ENCODE data around the gene ISCA1. TPM values are rescaled to one million over a fixed set of nuclear protein-coding genes. Genes with fewer than 3 reads are reported as not detected.

Gene ISCA1
- total and polyA plus RNA-seq, 8 donors = 24.1 to 47.0 (median 39.5) TPM

GRCh38 chr9:86274821-86275643, 7.3 kb downstream of the ISCA1 start:
- Histone ChIP-seq H3K36me3 (peaks cover 0 to 28% of the 10 kb centered on the region in 2 donors), H3K4me3 (no peak overlapping the region), H3K9me3 (no peaks in the 10 kb centered on the region), H3K27ac (no peak overlapping the region), H3K27me3 (no peaks in the 10 kb centered on the region), H3K4me1 (peaks cover 0 to 4% of the 10 kb centered on the region in 2 donors)
- DNase-seq (no peak), ATAC-seq (no peak)
- intact Hi-C loops (cut with DNase I) = no loop called here
- TF ChIP-seq CTCF (IDR thresholded peaks at IDR 0.05) = no peak

- ATAC-seq = no peak
- Histone ChIP-seq H3K9me3 (no peaks in the 10 kb centered on the region), H3K27ac (no peak overlapping the region), H3K36me3 (peaks cover 0 to 28% of the 10 kb centered on the region in 2 donors), H3K27me3 (no peaks in the 10 kb centered on the region), H3K4me3 (no peak overlapping the region), H3K4me1 (no peaks in the 10 kb centered on the region)
- TF ChIP-seq CTCF (IDR thresholded peaks at IDR 0.05) = no peak
- DNase-seq = no peak
- intact Hi-C loops (cut with DNase I) = no loop called here
These were observed 10.1 kb downstream of the ISCA1 start for GRCh38 chr9:86272221-86272620.

- DNase-seq = no peak
- no peak for ATAC-seq
- Histone ChIP-seq H3K27me3 (no peaks in the 10 kb centered on the region), H3K9me3 (no peaks in the 10 kb centered on the region), H3K27ac (no peak overlapping the region), H3K4me1 (no peaks in the 10 kb centered on the region), H3K36me3 (peaks cover 0 to 23% of the 10 kb centered on the region in 2 donors), H3K4me3 (no peak overlapping the region)
- intact Hi-C loops (cut with DNase I) = no loop called here
- TF ChIP-seq CTCF (IDR thresholded peaks at IDR 0.05) = no peak
These were observed 18.5 kb downstream of the ISCA1 start for GRCh38 chr9:86263876-86264275.

GRCh38 chr9:86262492-86262891, 19.8 kb downstream of the ISCA1 start:
- H3K27ac ChIP-seq = no peak overlapping the region
- intact Hi-C loops (cut with DNase I) = no loop called here
- H3K27me3 ChIP-seq = no peaks in the 10 kb centered on the region
- DNase-seq = no peak
- H3K9me3 ChIP-seq = no peaks in the 10 kb centered on the region
- no peak overlapping the region for H3K4me3 ChIP-seq
- no peak for TF ChIP-seq CTCF (IDR thresholded peaks at IDR 0.05)
- H3K4me1 ChIP-seq = no peaks in the 10 kb centered on the region
- H3K36me3 ChIP-seq = peaks cover 0 to 23% of the 10 kb centered on the region in 2 donors
- ATAC-seq = no peak

- DNase-seq (no peak), ATAC-seq (no peak)
- H3K4me3 ChIP-seq = no peak within 1 kb of the TSS
- intact Hi-C loops (cut with DNase I) = no loop called here
- no peaks in the 10 kb centered on the region for H3K4me1 ChIP-seq
- no peaks in the 10 kb centered on the region for H3K9me3 ChIP-seq
- no peak within 1 kb of the TSS for H3K27ac ChIP-seq
- no peaks in the 10 kb centered on the region for H3K27me3 ChIP-seq
- H3K36me3 ChIP-seq = peaks cover 0 to 19% of the 10 kb centered on the region in 2 donors
- no peak for TF ChIP-seq CTCF (IDR thresholded peaks at IDR 0.05)
These were observed 22.8 kb downstream of the ISCA1 start, which contains the start of gene C9orf153 for GRCh38 chr9:86259557-86259956. Gene C9orf153 (minus strand): TSS chr9:86259657. CDS start chr9:86229603, 30,054 bp downstream.
